Activated naive CD8-positive, alpha-beta T cell treated with anti-CD3 and anti-CD28 coated beads, Interleukin-2, amount 50 U/mL, for 24 hours (primary cell): ENCODE measurements around the gene WDR20.
"Not testable (repeated sequence)": the region's sequence is repeated elsewhere in the genome, so short reads cannot be mapped to it uniquely, and the experiment has no call there.

Experiments used
- ATAC-seq: fragments of 150-1000 bp; cut with Tn5 transposase; one replicate; pipeline ENCODE4 v1.10.0; 2021
- DNase-seq: peaks from one replicate; pipeline ENCODE4 v3.0.0; 2021
- H3K27ac Mint-ChIP-seq: one replicate; pipeline ENCODE4 v1.8.0; 2021; ENCODE audit warnings: mild to moderate bottlenecking, mixed read lengths
- H3K27me3 Mint-ChIP-seq: one replicate; pipeline ENCODE4 v1.8.0; 2021; ENCODE audit warnings: mixed read lengths
- H3K36me3 Mint-ChIP-seq: one replicate; pipeline ENCODE4 v1.8.0; 2021; ENCODE audit warnings: low read depth, mixed read lengths
- H3K4me1 Mint-ChIP-seq: one replicate; pipeline ENCODE4 v1.8.0; 2021; ENCODE audit warnings: mixed read lengths
- H3K4me3 Mint-ChIP-seq: one replicate; pipeline ENCODE4 v1.8.0; 2021; ENCODE audit warnings: mild to moderate bottlenecking, moderate library complexity, mixed read lengths
- H3K9me3 Mint-ChIP-seq: one replicate; pipeline ENCODE4 v1.8.0; 2021; ENCODE audit warnings: mixed read lengths

WDR20 gene

DNA sequence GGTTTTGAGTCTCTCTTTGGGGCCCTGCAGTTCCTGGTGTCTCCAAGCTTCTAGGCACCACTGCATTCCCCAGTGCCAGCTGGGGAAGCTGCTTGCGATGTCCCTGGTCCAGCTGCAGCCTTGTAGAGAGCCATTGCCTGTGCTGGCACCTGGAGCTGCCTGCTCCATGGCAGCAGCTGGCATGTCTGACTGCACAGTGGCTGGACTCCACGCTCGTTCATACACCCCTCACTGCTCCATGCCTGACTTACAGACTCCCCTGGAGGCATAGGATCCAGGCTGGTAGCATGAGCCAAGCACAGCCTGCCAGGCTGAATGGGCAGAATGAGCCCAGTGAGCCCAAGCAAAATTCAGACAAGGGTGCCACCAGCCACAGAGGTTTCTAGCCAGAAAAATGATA is 21.8 kb upstream of the WDR20 start:
- no peaks in the 10 kb centered on the region for H3K27me3 Mint-ChIP-seq
- DNase-seq (no peak), ATAC-seq (no peak)
- H3K4me3 Mint-ChIP-seq, result no peak overlapping the region
- H3K9me3 Mint-ChIP-seq, result peaks cover 4% of the 10 kb centered on the region
- no peaks in the 10 kb centered on the region for H3K4me1 Mint-ChIP-seq
- H3K27ac Mint-ChIP-seq, result no peak overlapping the region
- peaks cover 2% of the 10 kb centered on the region for H3K36me3 Mint-ChIP-seq

DNA sequence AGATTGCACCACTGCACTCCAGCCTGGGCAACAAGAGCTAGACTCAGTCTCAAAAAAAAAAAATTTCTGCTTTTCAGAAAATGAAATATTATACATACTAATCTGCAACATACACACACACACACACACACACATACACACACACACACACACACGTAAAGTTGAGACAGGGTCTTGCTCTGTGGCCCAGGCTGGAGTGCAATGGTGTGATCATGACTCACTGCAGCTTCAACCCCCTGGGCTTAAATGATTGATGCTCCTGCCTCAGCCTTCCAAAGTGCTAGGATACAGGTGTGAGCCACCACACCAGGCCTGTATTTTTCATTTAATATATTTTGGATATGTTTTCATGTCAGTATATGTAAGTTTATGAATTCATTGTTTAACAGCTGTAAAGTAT is 18.8 kb upstream of the WDR20 start:
- ATAC-seq, result no peak

DNA sequence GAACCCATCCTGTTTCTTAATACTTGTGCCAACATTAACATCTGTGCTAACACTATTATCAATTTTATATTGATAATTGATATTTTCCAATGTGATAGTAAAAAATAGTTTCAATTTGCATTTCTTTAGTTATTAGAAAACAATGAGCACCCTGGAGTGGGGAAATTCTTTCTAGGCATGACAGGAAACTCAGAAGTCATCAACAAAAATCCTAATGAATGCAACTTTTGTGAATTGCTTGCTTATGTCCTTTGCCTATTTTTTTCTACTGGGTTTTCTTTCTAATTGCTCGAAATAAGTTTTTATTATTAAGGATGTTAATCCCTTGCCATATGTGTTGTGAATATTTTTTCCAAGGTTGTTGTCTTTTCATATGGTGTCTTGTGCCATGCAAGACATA is 18.1 kb upstream of the WDR20 start:
- H3K4me1 Mint-ChIP-seq, result no peaks in the 10 kb centered on the region
- no peak overlapping the region for H3K4me3 Mint-ChIP-seq
- peaks cover 2% of the 10 kb centered on the region for H3K36me3 Mint-ChIP-seq
- ATAC-seq, result no peak
- no peaks in the 10 kb centered on the region for H3K27me3 Mint-ChIP-seq
- peaks cover 4% of the 10 kb centered on the region for H3K9me3 Mint-ChIP-seq
- no peak overlapping the region for H3K27ac Mint-ChIP-seq
- no peak for DNase-seq

More for the DNA sequence above, 18.8 kb upstream of the WDR20 start:
- Mint-ChIP-seq H3K27ac (no peak overlapping the region), H3K36me3 (peaks cover 2% of the 10 kb centered on the region), H3K4me1 (no peaks in the 10 kb centered on the region), H3K9me3 (peaks cover 4% of the 10 kb centered on the region), H3K4me3 (no peak overlapping the region), H3K27me3 (no peaks in the 10 kb centered on the region)
- no peak for DNase-seq

DNA sequence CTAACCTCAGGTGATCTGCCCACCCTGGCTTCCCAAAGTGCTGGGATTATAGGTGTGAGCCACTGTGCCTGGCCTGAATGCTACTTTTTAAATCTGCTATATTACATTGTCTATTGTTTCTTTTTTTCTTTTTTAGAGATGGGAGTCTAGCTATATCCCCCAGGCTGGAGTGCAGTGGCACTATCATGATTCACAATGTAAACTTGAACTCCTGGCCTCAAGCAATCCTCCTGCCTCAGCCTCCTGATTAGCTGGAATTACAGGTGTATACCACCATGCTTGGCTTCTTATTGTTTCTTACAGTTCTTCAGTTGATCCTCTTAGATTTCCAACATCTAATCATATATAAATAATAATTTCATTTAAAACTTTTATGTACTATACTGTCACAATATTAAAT is 15.3 kb upstream of the WDR20 start:
- Mint-ChIP-seq H3K4me1 (no peaks in the 10 kb centered on the region), H3K27me3 (no peaks in the 10 kb centered on the region), H3K9me3 (no peaks in the 10 kb centered on the region), H3K4me3 (no peak overlapping the region), H3K27ac (no peak overlapping the region), H3K36me3 (no peaks in the 10 kb centered on the region)
- no peak for ATAC-seq
- no peak for DNase-seq

DNA sequence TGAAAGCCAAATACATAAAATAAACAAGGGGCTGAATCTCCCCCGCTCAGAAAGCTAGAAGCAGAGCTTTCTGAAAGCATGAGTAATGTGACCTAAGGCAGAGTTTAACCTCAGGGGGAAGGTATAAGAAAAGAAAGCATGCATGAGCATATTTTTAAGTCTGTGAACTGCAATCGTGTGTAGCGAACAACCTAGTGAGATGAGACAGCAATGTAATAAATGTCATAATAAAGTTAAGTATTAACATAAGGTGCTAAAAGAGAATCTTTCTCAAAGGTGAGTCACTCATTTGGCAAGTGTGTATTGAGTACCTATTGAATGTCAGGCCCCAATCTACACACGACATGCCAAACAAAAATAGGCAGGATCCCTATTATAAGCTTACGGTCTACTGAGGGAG is 14.2 kb upstream of the WDR20 start:
- H3K27ac Mint-ChIP-seq, result no peak overlapping the region
- ATAC-seq (no peak), DNase-seq (no peak)
- H3K9me3 Mint-ChIP-seq, result no peaks in the 10 kb centered on the region
- no peaks in the 10 kb centered on the region for H3K36me3 Mint-ChIP-seq
- no peaks in the 10 kb centered on the region for H3K4me1 Mint-ChIP-seq
- no peaks in the 10 kb centered on the region for H3K27me3 Mint-ChIP-seq
- H3K4me3 Mint-ChIP-seq, result no peak overlapping the region

DNA sequence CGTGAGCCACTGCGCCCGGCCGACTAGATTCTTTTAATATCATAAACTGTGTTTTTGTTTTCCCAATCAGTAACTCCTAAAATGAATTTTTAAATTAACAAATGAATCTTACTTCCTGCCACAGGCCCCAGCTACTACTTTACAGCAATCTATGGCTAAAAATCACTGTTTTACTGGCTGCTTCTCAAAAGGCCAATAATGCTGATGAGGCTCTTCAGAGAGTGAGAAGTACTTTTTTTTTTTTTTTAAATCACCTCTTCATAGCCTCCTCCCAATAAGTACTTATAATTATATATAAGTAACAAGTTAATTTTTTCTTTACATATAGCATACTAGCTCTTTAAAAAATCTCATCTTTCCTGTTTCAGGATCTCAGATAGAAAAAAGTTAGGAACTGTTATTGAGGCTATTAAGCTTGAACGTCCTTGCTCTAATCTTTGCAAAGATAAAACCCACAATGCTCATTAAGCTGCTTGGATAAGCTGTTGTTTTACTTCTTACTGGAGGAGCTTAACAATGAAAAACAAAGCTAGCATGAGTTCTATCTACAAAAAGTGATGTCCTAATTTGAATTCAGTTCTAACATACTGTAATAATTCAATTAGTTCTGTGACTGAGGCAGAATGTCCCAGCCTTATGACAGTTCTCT is 12.8 kb upstream of the WDR20 start:
- no peaks in the 10 kb centered on the region for H3K36me3 Mint-ChIP-seq
- no peak for ATAC-seq
- no peaks in the 10 kb centered on the region for H3K9me3 Mint-ChIP-seq
- no peak overlapping the region for H3K27ac Mint-ChIP-seq
- no peaks in the 10 kb centered on the region for H3K27me3 Mint-ChIP-seq
- no peak overlapping the region for H3K4me3 Mint-ChIP-seq
- H3K4me1 Mint-ChIP-seq, result no peaks in the 10 kb centered on the region
- no peak for DNase-seq

DNA sequence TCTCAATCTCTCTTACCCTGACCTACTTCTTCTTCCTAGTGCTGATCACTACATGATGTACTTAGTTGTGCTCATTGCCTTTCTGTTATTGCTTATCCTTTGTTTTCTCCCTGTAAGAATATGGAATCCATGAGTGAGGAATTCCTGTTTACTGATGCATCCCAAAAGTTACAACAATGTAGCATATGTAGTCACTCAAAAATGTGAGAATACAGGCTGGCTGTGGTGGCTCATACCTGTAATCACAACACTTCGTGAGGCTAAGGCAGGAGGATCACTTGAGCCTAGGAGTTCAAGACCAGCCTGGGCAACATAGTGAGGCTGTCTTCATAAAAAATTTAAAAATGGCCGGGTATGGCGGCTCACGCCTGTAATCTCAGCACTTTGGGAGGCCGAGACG is 8.0 kb upstream of the WDR20 start:
- ATAC-seq, result no peak
- H3K36me3 Mint-ChIP-seq, result peaks cover 5% of the 10 kb centered on the region

DNA sequence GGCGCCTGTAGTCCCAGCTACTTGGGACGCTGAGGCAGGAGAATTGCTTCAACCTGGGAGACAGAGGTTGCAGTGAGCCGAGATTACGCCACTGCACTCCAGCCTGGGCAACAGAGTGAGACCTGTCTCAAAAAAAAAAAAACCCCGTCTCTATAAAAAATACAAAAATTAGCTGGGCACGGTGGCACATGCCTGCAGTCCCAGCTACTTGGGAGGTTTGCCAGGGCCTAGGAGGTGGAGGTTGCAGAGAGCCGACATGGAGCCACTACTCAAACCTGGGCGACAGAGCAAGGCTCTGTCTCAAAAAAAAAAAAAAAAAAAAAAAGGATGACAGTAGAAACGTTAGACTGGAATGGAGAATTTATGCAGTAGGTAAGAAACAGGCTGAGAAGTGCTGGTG is 5.7 kb upstream of the WDR20 start:
- H3K4me1 Mint-ChIP-seq, H3K4me3 Mint-ChIP-seq, H3K27me3 Mint-ChIP-seq, H3K27ac Mint-ChIP-seq, H3K36me3 Mint-ChIP-seq, ATAC-seq, DNase-seq, H3K9me3 Mint-ChIP-seq: not testable (repeated sequence)

More for the DNA sequence above, 8.0 kb upstream of the WDR20 start:
- H3K4me1 Mint-ChIP-seq, result no peaks in the 10 kb centered on the region
- H3K27ac Mint-ChIP-seq, result no peak overlapping the region
- H3K9me3 Mint-ChIP-seq, result no peaks in the 10 kb centered on the region
- H3K27me3 Mint-ChIP-seq, result no peaks in the 10 kb centered on the region
- no peak for DNase-seq
- H3K4me3 Mint-ChIP-seq, result no peak overlapping the region

DNA sequence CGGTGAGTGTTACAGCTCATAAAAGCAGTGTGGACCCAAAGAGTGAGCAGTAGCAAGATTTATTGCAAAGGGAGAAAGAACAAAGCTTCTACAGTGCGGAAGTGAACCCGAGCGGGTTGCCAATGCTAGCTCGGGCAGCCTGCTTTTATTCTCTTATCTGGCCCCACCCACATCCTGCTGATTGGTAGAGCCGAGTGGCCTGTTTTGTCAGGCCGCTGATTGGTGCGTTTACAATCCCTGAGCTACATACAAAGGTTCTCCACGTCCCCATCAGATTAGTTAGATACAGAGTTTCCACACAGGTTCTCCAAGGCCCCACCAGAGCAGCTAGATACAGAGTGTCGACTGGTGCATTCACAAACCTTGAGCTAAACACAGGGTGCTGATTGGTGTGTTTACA is 5.0 kb upstream of the WDR20 start:
- not testable (repeated sequence) for DNase-seq, ATAC-seq, H3K27ac Mint-ChIP-seq, H3K4me3 Mint-ChIP-seq, H3K36me3 Mint-ChIP-seq, H3K9me3 Mint-ChIP-seq, H3K27me3 Mint-ChIP-seq
- H3K4me1 Mint-ChIP-seq, result peaks cover 12% of the 10 kb centered on the region

DNA sequence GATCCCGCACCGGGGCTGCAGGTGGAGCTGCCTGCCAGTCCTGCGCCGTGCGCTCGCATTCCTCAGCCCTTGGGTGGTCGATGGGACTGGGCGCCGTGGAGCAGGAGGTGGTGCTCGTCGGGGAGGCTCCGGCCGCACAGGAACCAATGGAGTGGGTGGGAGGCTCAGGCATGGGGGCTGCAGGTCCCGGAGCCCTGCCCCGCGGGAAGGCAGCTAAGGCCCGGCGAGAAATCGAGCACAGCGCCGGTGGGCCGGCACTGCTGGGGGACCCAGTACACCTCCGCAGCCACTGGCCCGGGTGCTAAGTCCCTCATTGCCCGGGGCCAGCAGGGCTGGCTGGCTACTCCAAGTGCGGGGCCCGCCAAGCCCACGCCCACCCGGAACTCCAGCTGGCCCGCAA is 4.2 kb upstream of the WDR20 start:
- H3K27me3 Mint-ChIP-seq, H3K4me3 Mint-ChIP-seq, ATAC-seq, H3K27ac Mint-ChIP-seq, H3K36me3 Mint-ChIP-seq, DNase-seq, H3K9me3 Mint-ChIP-seq: not testable (repeated sequence)
- H3K4me1 Mint-ChIP-seq, result peaks cover 12% of the 10 kb centered on the region

DNA sequence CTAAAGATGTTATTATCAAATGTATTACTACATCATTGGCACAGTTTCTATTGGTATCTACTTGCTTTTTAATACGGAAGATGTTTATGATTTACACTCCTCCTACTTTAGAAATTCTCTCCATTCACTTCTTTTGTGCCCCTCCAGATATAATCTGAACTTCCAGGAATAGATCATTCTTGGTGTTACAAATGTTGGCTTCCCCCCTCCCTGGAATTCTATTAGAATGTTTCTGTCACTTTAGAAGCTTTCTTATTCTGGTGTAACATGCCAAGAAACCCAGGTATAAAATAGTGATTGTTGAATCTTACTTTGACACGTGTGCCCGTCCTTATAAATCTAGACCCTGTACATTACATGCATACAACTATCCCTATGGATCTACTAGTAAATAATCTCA is 1.2 kb upstream of the WDR20 start:
- ATAC-seq, result no peak

DNA sequence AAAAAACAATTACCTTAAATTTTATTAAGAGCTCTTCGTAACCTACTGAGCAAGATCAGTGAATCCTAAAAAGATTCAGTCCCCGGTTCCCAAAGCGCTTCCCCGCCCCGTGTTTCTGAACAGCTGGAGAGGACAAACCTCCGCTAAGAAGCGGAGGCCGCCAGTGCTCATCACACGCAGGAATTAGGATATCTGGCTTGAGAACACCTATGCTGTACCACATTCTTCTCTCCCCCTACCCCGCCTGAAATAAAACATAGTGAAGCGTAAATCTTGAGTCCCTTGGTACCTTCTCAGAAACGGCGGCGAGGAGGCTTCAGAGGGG is 774 bp upstream of the WDR20 start:
- ATAC-seq, result no peak
- Mint-ChIP-seq H3K27me3 (no peaks in the 10 kb centered on the region), H3K9me3 (no peaks in the 10 kb centered on the region), H3K4me1 (peaks cover 30% of the 10 kb centered on the region), H3K36me3 (peaks cover 12% of the 10 kb centered on the region), H3K4me3 (peak overlapping the region; percentile 97), H3K27ac (peak overlapping the region; percentile 97)
- no peak for DNase-seq

More for the DNA sequence above, 1.2 kb upstream of the WDR20 start:
- peak overlapping the region; percentile 97 for H3K27ac Mint-ChIP-seq
- peak overlapping the region; percentile 97 for H3K4me3 Mint-ChIP-seq
- H3K36me3 Mint-ChIP-seq, result peaks cover 12% of the 10 kb centered on the region
- H3K27me3 Mint-ChIP-seq, result no peaks in the 10 kb centered on the region
- no peak for DNase-seq
- H3K9me3 Mint-ChIP-seq, result no peaks in the 10 kb centered on the region
- peaks cover 30% of the 10 kb centered on the region for H3K4me1 Mint-ChIP-seq

DNA sequence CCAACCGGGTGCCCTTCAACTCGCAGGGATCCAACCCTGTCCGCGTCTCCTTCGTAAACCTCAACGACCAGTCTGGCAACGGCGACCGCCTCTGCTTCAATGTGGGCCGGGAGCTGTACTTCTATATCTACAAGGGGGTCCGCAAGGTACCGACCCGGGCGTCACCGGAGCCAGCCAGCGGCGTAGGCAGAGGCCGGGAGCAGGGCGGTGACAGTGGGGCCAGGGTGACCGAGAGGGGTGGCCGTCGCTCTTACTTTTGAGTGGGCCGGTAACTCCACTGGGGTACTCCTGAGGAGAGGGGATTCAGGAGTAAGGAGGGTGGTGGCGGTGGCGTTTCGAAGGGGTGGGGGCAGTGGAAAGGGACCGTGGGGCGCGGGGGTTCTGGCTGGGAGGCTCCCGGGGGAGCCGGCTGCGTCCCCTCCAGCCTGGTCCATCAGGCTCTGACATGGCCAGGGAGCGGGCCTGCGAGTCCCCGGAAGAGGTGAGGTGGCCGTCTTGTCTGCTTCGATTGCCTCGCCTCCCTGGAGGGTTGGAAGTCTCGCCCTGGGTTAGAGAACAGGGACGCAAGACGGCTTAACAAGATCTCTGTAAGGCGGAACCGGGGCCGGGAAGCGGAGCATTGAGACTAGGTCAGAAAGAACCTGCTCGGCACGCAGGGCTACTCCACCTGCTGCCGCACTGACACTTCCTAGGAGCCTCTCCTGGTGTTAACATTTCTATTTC is 491 bp downstream of the WDR20 start:
- H3K27ac Mint-ChIP-seq, result peak overlapping the region; percentile 97
- H3K27me3 Mint-ChIP-seq, result no peaks in the 10 kb centered on the region
- ATAC-seq (peak; percentile 9), DNase-seq (peak; percentile 36)
- H3K9me3 Mint-ChIP-seq, result no peaks in the 10 kb centered on the region
- H3K4me1 Mint-ChIP-seq, result peaks cover 35% of the 10 kb centered on the region
- H3K4me3 Mint-ChIP-seq, result peak overlapping the region; percentile 97
- peaks cover 11% of the 10 kb centered on the region for H3K36me3 Mint-ChIP-seq

DNA sequence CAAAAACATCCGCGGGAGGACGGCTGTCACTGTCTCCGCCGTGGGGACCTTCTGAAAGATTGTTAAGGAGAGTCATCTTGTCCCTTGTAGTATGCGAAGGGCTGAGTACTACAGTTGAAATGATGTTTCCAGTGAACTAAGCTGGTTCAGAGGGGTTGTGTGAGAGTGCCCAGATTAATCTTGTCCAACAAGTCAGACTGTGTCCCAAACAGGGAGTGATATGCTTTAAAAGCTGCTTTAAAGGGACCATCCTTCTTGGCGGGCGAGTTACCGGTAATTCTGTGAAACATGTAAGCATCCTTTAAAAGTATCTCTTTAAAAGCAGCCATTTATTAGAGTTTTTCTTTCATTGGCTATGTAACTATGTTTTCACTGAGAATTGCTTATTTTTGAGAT is 1.1 kb downstream of the WDR20 start:
- ATAC-seq, result no peak
- Mint-ChIP-seq H3K9me3 (no peaks in the 10 kb centered on the region), H3K4me1 (peaks cover 40% of the 10 kb centered on the region), H3K4me3 (peak overlapping the region; percentile 97), H3K36me3 (peaks cover 13% of the 10 kb centered on the region), H3K27ac (peak overlapping the region; percentile 97), H3K27me3 (no peaks in the 10 kb centered on the region)
- no peak for DNase-seq

DNA sequence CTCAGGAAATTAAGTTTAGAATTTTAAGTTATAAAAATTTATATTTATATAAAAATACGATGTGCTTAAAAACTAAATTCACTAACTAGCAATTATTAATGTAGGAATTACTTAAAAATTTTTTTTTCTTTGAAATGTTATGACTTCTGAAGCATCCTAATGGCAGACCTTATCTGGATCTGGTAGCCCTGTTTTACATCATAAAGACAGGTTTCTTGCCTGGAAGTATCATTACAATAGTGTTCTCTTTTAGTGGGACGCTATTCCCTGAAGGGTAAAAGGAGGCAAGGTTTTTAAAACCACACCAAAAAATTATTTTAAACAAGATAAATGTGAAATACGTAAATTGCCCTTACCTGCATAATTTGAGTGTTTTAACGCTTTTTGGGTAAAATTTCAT is 2.1 kb downstream of the WDR20 start:
- Mint-ChIP-seq H3K27ac (no peak overlapping the region), H3K9me3 (no peaks in the 10 kb centered on the region), H3K4me1 (peaks cover 50% of the 10 kb centered on the region), H3K36me3 (peaks cover 17% of the 10 kb centered on the region), H3K4me3 (no peak overlapping the region), H3K27me3 (no peaks in the 10 kb centered on the region)
- DNase-seq, result no peak
- no peak for ATAC-seq
